Measurements from ENCODE around the gene HBB.

The HBB gene

DNA sequence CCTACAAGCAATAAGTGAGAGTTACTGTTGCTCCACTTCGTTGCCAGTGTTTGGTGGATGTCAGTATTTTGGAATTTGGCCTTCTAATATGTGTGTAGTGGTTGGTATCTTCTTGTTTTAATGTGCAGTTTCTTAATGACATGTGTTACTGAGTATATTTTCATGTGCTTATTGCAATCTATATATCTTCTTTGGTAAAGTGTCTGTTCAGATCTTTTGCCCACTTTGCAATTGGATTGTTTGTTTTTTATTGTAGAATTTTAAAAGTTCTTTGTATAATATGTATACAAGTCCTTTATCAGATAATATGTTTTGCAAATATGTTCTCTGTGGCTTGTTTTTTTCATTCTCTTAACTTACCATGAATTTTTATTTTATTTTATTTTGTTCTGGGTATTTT is 34.1 kb downstream of the HBB start:
- H2BK5ac ChIP-seq (ENCODE audit: low read length): no peak overlapping the region
- no peak overlapping the region for H3K4me2 ChIP-seq (ENCODE audit: low read length)
- no peak overlapping the region for H3K27ac ChIP-seq (ENCODE audit: low read depth, low read length)
- no peak overlapping the region for H3K4me3 ChIP-seq (ENCODE audit: low read length)
- H3K18ac ChIP-seq (ENCODE audit: low read length): no peak overlapping the region
- no peaks in the 10 kb centered on the region for H3K79me2 ChIP-seq (ENCODE audit: control insufficient read depth, insufficient read depth, low read length)
- no peak overlapping the region for H3K4ac ChIP-seq (ENCODE audit: low read depth, low read length)
- no peak overlapping the region for H2BK120ac ChIP-seq (ENCODE audit: low read depth, low read length)
- WGBS (ENCODE audit: extremely low coverage, insufficient coverage, low lambda C conversion rate): no CpG with 5 or more reads among the region's 1 CpG
- H3K27me3 ChIP-seq (ENCODE audit: insufficient read depth, low read length, poor library complexity): no peaks in the 10 kb centered on the region
- no peak overlapping the region for H2BK15ac ChIP-seq (replicated peaks; ENCODE audit: low read depth)
- no peak overlapping the region for H2AK5ac ChIP-seq (ENCODE audit: low read length)
- no peak overlapping the region for H4K8ac ChIP-seq (ENCODE audit: low read depth, low read length)
- H4K5ac ChIP-seq (ENCODE audit: low read length): no peak overlapping the region
- no peak overlapping the region for H3K9ac ChIP-seq (ENCODE audit: low read length)
- H3K56ac ChIP-seq (ENCODE audit: low read length): no peak overlapping the region
- no peak for DNase-seq
- no peaks in the 10 kb centered on the region for H3K79me1 ChIP-seq (ENCODE audit: low read length)
- H3K23ac ChIP-seq (ENCODE audit: low read length): no peak overlapping the region
- H3K36me3 ChIP-seq (ENCODE audit: control insufficient read depth, insufficient read depth, low read length): no peaks in the 10 kb centered on the region
- no peaks in the 10 kb centered on the region for H3K4me1 ChIP-seq (ENCODE audit: control insufficient read depth, low read depth, low read length)

DNA sequence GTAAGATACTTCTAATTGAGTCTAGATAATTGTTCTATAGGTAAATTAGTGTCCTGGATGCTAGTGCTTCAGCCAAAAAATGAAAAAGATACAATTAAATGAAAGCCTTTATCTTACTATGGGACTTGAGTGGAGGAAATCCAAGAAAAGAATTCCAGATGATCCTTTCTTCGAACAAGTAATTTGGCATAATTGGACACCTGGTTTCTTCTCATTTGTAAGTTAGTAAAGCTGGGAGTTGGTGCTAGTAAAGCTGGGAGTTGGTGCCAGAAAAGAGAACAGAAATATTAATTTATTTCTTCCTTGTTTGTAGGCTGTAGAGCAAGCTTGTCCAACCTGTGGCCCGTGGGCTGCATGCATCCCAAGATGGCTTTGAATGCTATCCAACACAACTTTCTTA is 38.7 kb downstream of the HBB start:
- Histone ChIP-seq H3K27me3 (ENCODE audit: insufficient read depth, low read length, poor library complexity) (no peaks in the 10 kb centered on the region), H3K36me3 (ENCODE audit: control insufficient read depth, insufficient read depth, low read length) (no peaks in the 10 kb centered on the region), H4K8ac (ENCODE audit: low read depth, low read length) (no peak overlapping the region), H3K79me2 (ENCODE audit: control insufficient read depth, insufficient read depth, low read length) (no peaks in the 10 kb centered on the region), H3K9ac (ENCODE audit: low read length) (no peak overlapping the region), H2BK5ac (ENCODE audit: low read length) (no peak overlapping the region), H3K23ac (ENCODE audit: low read length) (no peak overlapping the region), H2BK120ac (ENCODE audit: low read depth, low read length) (no peak overlapping the region), H3K18ac (ENCODE audit: low read length) (no peak overlapping the region), H2AK5ac (ENCODE audit: low read length) (no peak overlapping the region), H3K4ac (ENCODE audit: low read depth, low read length) (no peak overlapping the region), H3K4me2 (ENCODE audit: low read length) (no peak overlapping the region), H3K27ac (ENCODE audit: low read depth, low read length) (no peak overlapping the region), H4K5ac (ENCODE audit: low read length) (no peak overlapping the region), H3K56ac (ENCODE audit: low read length) (no peak overlapping the region), H3K79me1 (ENCODE audit: low read length) (no peaks in the 10 kb centered on the region), H2BK15ac (replicated peaks; ENCODE audit: low read depth) (no peak overlapping the region), H3K4me1 (ENCODE audit: control insufficient read depth, low read depth, low read length) (no peaks in the 10 kb centered on the region), H3K4me3 (ENCODE audit: low read length) (no peak overlapping the region)
- no peak for DNase-seq
- WGBS (ENCODE audit: extremely low coverage, insufficient coverage, low lambda C conversion rate): no CpG with 5 or more reads among the region's 2 CpGs

DNA sequence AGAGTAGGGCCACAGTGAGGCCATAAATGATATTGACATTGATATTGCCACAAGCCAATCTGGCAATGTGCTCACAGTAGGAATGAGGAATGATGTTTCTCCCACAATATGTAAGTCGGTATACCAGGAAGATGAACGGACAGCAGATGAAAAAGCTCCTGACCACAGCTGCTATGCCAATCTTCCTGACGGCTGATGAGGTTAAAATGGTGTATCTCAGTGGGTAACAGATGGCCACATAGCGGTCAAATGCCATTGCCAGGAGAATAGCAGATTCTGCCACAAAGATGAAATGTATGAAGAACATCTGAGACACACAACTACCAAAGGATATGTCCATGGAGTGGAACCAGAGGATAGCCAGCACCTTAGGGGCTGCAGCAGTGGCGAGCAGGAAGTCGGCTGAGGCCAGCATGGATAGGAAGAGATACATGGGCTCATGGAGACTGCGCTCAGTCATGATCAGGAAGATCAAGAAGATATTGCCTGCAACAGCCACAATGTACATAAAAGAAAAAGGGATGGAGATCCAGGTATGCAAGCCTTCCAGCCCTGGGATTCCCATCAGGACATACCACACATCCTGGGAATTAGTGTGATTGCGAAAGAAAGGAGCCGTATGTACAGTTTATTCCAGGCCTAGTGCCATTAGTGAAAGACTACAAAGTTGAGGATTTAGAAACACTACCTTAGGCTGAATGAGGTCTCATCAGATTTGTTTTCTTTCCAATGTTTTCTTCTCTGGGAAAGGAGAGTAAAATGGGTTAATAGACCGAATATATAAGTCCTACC is 48.6 kb downstream of the HBB start:
- H3K4me1 ChIP-seq (ENCODE audit: control insufficient read depth, low read depth, low read length): no peaks in the 10 kb centered on the region
- H3K23ac ChIP-seq (ENCODE audit: low read length): no peak overlapping the region
- no peak for DNase-seq
- H3K18ac ChIP-seq (ENCODE audit: low read length): no peak overlapping the region
- H3K79me1 ChIP-seq (ENCODE audit: low read length): no peaks in the 10 kb centered on the region
- no peak overlapping the region for H4K8ac ChIP-seq (ENCODE audit: low read depth, low read length)
- H3K4me2 ChIP-seq (ENCODE audit: low read length): no peak overlapping the region
- H3K9ac ChIP-seq (ENCODE audit: low read length): no peak overlapping the region
- no peaks in the 10 kb centered on the region for H3K36me3 ChIP-seq (ENCODE audit: control insufficient read depth, insufficient read depth, low read length)
- H3K27ac ChIP-seq (ENCODE audit: low read depth, low read length): no peak overlapping the region
- WGBS (ENCODE audit: extremely low coverage, insufficient coverage, low lambda C conversion rate): no CpG with 5 or more reads among the region's 10 CpGs
- H4K5ac ChIP-seq (ENCODE audit: low read length): no peak overlapping the region
- no peaks in the 10 kb centered on the region for H3K79me2 ChIP-seq (ENCODE audit: control insufficient read depth, insufficient read depth, low read length)
- no peak overlapping the region for H3K4ac ChIP-seq (ENCODE audit: low read depth, low read length)
- no peak overlapping the region for H3K56ac ChIP-seq (ENCODE audit: low read length)
- no peak overlapping the region for H2BK120ac ChIP-seq (ENCODE audit: low read depth, low read length)
- no peak overlapping the region for H3K4me3 ChIP-seq (ENCODE audit: low read length)
- H2BK5ac ChIP-seq (ENCODE audit: low read length): no peak overlapping the region
- no peak overlapping the region for H2AK5ac ChIP-seq (ENCODE audit: low read length)
- no peaks in the 10 kb centered on the region for H3K27me3 ChIP-seq (ENCODE audit: insufficient read depth, low read length, poor library complexity)
- H2BK15ac ChIP-seq (replicated peaks; ENCODE audit: low read depth): no peak overlapping the region

Measured in mesendoderm (in vitro differentiated cells).